Right atrium auricular region (tissue), 2 donors: Measurements from ENCODE around the gene GMDS. TPM values are rescaled to one million over a fixed set of nuclear protein-coding genes. Genes with fewer than 3 reads are reported as not detected.

ENCODE experiments used
- DNase-seq: peaks from one replicate; pipeline ENCODE4 v3.0.0-alpha.2; 2019; ENCODE audit warnings: low spot score
- H3K27ac ChIP-seq, 2 donors: fragments of 200-600 bp; sonication (generic); 1 replicate in 1 of 2; 2 replicates in 1 of 2; pipeline ENCODE4 v1.5.1; 2016 to 2019
- H3K27me3 ChIP-seq, 2 donors: fragments of 200-600 bp; sonication (generic); one replicate each; pipeline versions ENCODE4 v1.5.1 to v1.6.0; 2017 to 2019
- H3K36me3 ChIP-seq: fragments of 200-600 bp; sonication (generic); one replicate; pipeline ENCODE4 v1.5.1; 2016
- H3K4me1 ChIP-seq, 2 donors: fragments of 200-600 bp; sonication (generic); one replicate each; pipeline versions ENCODE4 v1.5.1 to v1.6.0; 2017 to 2019
- H3K4me3 ChIP-seq, 2 donors: fragments of 200-600 bp; sonication (generic); 1 replicate in 1 of 2; 2 replicates in 1 of 2; pipeline ENCODE4 v1.5.1; 2017 to 2019; ENCODE audit warnings: mild to moderate bottlenecking in 1 of 2, moderate library complexity in 1 of 2
- H3K9me3 ChIP-seq, 2 donors: fragments of 200-600 bp; sonication (generic); one replicate each; pipeline ENCODE4 v1.5.1; 2019
- total RNA-seq, 2 donors: library from RNA; depleted of rRNA; stranded (reverse); fragments of >200 nt; gene quantifications; one replicate each; pipeline ENCODE4 v1.1.0, GENCODE V29; 2016
- TF ChIP-seq, protein P1 (sequence below), 2 donors: fragments of 200-600 bp; sonication (generic); IDR thresholded peaks; one replicate each; pipeline ENCODE4 v1.5.1; 2019; ENCODE audit warnings: antibody characterized with exemption in 2 of 2

Gene GMDS
- total RNA-seq, 2 donors from 2014 or later = 11.1 to 11.8 TPM

- no peak for DNase-seq
- Histone ChIP-seq H3K27me3 (no peaks in the 10 kb centered on the region), H3K4me1 (no peaks in the 10 kb centered on the region), H3K4me3 (no peak overlapping the region), H3K36me3 (no peaks in the 10 kb centered on the region), H3K9me3 (no peaks in the 10 kb centered on the region), H3K27ac (no peak overlapping the region)
- TF ChIP-seq, protein P1, sequence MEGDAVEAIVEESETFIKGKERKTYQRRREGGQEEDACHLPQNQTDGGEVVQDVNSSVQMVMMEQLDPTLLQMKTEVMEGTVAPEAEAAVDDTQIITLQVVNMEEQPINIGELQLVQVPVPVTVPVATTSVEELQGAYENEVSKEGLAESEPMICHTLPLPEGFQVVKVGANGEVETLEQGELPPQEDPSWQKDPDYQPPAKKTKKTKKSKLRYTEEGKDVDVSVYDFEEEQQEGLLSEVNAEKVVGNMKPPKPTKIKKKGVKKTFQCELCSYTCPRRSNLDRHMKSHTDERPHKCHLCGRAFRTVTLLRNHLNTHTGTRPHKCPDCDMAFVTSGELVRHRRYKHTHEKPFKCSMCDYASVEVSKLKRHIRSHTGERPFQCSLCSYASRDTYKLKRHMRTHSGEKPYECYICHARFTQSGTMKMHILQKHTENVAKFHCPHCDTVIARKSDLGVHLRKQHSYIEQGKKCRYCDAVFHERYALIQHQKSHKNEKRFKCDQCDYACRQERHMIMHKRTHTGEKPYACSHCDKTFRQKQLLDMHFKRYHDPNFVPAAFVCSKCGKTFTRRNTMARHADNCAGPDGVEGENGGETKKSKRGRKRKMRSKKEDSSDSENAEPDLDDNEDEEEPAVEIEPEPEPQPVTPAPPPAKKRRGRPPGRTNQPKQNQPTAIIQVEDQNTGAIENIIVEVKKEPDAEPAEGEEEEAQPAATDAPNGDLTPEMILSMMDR (IDR thresholded peaks at IDR 0.05) = no peak
These were observed 147.9 kb downstream of the GMDS start for GRCh38 chr6:2097464-2097863.

- Histone ChIP-seq H3K36me3 (no peaks in the 10 kb centered on the region), H3K4me3 (no peak overlapping the region), H3K27me3 (no peaks in the 10 kb centered on the region), H3K4me1 (no peaks in the 10 kb centered on the region), H3K9me3 (no peaks in the 10 kb centered on the region), H3K27ac (no peak overlapping the region)
- TF ChIP-seq, protein P1 (IDR thresholded peaks at IDR 0.05) = no peak
- no peak for DNase-seq
These were observed 150.8 kb downstream of the GMDS start for GRCh38 chr6:2094642-2095041.

DNA sequence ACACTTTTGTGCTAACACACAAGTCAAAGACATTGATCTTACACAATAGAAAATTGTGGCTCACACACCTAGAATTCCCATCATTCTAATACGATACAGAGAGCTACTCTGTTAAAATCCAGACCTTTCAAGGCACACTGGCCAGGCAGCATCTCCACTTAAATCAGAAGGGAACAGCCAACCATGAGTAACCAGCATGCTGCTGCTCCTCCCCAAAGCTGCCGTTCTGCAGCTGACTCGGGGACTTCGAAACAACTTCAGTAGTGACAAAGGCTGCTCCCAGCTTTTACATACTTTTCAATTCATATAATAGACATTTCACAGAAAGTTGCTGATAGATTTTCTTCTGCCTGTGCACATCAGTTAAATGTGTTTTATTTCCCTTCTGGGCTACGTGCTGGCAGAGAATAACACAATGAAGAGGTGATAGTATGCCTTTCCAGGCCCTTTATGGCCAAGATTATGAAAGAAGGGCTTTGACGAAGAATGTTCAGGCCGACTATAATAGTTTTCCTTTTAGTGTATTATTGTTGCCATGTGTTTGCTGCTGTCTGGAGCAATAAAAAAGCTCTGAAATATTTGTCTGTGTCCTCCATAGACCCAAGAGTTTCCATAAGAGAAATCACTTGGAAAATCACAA is 159.0 kb downstream of the GMDS start:
- Histone ChIP-seq H3K36me3 (no peaks in the 10 kb centered on the region), H3K27ac (no peak overlapping the region), H3K4me1 (no peaks in the 10 kb centered on the region), H3K9me3 (no peaks in the 10 kb centered on the region), H3K4me3 (no peak overlapping the region), H3K27me3 (no peaks in the 10 kb centered on the region)
- no peak for DNase-seq
- TF ChIP-seq, protein P1 (IDR thresholded peaks at IDR 0.05) = no peak

GRCh38 chr6:2085657-2086056 is 159.7 kb downstream of the GMDS start:
- H3K27ac ChIP-seq = no peak overlapping the region
- TF ChIP-seq, protein P1 (IDR thresholded peaks at IDR 0.05) = no peak
- no peaks in the 10 kb centered on the region for H3K36me3 ChIP-seq
- no peaks in the 10 kb centered on the region for H3K9me3 ChIP-seq
- H3K4me3 ChIP-seq = no peak overlapping the region
- H3K27me3 ChIP-seq = no peaks in the 10 kb centered on the region
- DNase-seq = no peak
- H3K4me1 ChIP-seq = no peaks in the 10 kb centered on the region

DNA sequence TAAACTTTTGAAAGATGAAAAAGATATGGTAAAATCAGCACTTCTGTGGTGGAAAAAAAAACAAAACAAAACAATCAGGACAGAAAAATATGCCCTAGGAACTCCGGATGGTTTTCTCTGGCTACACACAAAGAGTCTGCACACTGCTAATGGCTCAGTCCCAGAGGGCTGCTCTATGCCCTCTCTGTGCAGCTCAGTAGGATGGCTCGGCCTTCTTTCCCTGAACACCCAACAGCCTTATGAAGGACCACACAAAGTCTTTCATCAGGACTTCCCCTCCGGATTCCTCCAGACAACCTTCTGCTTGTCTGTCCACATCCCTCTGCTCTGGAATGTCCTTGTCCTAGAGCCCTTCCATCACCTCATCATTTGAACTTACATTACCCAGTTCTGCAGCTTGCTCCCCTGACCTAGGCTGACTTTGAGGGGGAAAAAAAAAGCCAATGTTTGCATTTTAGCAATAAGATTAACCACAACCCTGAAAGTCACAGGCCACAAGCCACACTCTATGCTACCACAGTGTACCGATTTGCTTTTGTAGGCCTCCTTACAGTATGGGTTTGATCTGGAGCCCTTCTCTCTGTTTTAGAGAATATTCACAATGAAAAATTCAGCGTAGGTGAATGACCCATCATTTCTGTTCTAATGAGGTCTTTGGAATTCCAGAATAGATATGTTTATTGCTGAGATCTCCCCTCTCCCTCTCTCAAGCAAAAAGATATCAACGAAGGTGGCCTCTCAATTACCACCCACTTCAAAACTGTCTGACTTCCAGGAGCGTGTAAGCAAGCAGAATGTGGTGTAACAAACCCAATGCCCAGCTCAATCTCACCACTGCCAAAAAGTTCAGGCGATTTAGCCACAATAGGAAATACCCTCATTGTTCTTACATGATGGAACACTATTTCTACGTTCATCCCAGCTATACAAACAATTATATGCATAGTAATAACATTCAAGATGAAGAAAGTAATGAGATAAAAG is 164.0 kb downstream of the GMDS start:
- Histone ChIP-seq H3K4me3 (no peak overlapping the region), H3K27me3 (no peaks in the 10 kb centered on the region), H3K36me3 (no peaks in the 10 kb centered on the region), H3K4me1 (no peaks in the 10 kb centered on the region), H3K27ac (no peak overlapping the region), H3K9me3 (peaks cover 0 to 14% of the 10 kb centered on the region in 2 donors)
- TF ChIP-seq, protein P1 (IDR thresholded peaks at IDR 0.05) = no peak
- DNase-seq = no peak
